PC-9 (cell line): ENCODE measurements around the gene ITPKA. TPM values are rescaled to one million over a fixed set of nuclear protein-coding genes. Genes with fewer than 3 reads are reported as not detected.
A peak's percentile ranks its signal among the peaks of the same experiment; 100 is the strongest.

ENCODE experiments used
- Bru-seq: library from RNA; stranded (reverse); fragments of 400-500 nt; gene quantifications from one replicate; lab custom pipeline; 2021; lab: Mats Ljungman, UMichigan
- BruChase-seq, 2 experiments: library from RNA; stranded (reverse); fragments of 400-500 nt; gene quantifications; one replicate each; lab custom pipeline; 2021; lab: Mats Ljungman, UMichigan
- BruUV-seq: library from RNA; stranded (reverse); fragments of 400-500 nt; replicated peaks from 2 replicates; lab custom pipeline; 2021; lab: Mats Ljungman, UMichigan
- CTCF ChIA-PET: fragments of 300-600 bp; sonication (Branson Sonifier 250); formaldehyde crosslinking; loops from one replicate; lab custom pipeline; 2022; ENCODE audit warnings: antibody characterized with exemption; lab: Charles Lee
- POLR2A ChIA-PET: fragments of 300-600 bp; sonication (Branson Sonifier 250); formaldehyde crosslinking; loops from one replicate; lab custom pipeline; 2022; ENCODE audit warnings: antibody characterized with exemption; ENCODE audit not compliant: unreplicated experiment; lab: Charles Lee
- DNase-seq, 2 experiments: peaks; one replicate each; pipeline versions ENCODE4 v3.0.0 to v3.0.0-alpha.2; 2015 to 2022; ENCODE audit warnings: mixed read lengths in 1 of 2
- H2AFZ ChIP-seq: fragments of 200-600 bp; sonication (generic); 2 replicates; pipeline ENCODE4 v1.8.1; 2017; ENCODE audit warnings: antibody characterized with exemption
- H3F3A ChIP-seq: fragments of 200-600 bp; sonication (generic); 2 replicates; pipeline ENCODE4 v1.8.1; 2017; ENCODE audit warnings: antibody characterized with exemption, mild to moderate bottlenecking, low read depth; ENCODE audit not compliant: insufficient read depth
- H3K27ac ChIP-seq: fragments of 200-600 bp; sonication (generic); 2 replicates; pipeline ENCODE4 v1.6.1; 2016; ENCODE audit warnings: mixed run types
- H3K27me3 ChIP-seq: fragments of 200-600 bp; sonication (generic); 2 replicates; pipeline ENCODE4 v1.6.1; 2016; ENCODE audit warnings: low read depth, mixed run types; ENCODE audit not compliant: insufficient read depth
- H3K36me3 ChIP-seq: fragments of 200-600 bp; sonication (generic); 2 replicates; pipeline ENCODE4 v1.6.1; 2016; ENCODE audit warnings: low read depth, mixed run types
- H3K4me1 ChIP-seq: fragments of 200-600 bp; sonication (generic); replicated peaks from 2 replicates; pipeline ENCODE4 v1.6.1; 2016; ENCODE audit warnings: mixed run types; ENCODE audit not compliant: insufficient read depth
- H3K4me2 ChIP-seq: fragments of 200-600 bp; sonication (generic); 2 replicates; pipeline ENCODE4 v1.6.1; 2017; ENCODE audit warnings: mixed run types
- H3K4me3 ChIP-seq: fragments of 200-600 bp; sonication (generic); 2 replicates; pipeline ENCODE4 v1.6.1; 2016; ENCODE audit warnings: mixed run types
- H3K79me2 ChIP-seq: fragments of 200-600 bp; sonication (generic); 2 replicates; pipeline ENCODE4 v1.6.1; 2017; ENCODE audit warnings: low read depth, mixed run types
- H3K9me2 ChIP-seq: fragments of 200-600 bp; sonication (generic); 2 replicates; pipeline ENCODE4 v1.8.1; 2017; ENCODE audit warnings: mild to moderate bottlenecking; ENCODE audit not compliant: insufficient read depth
- H3K9me3 ChIP-seq: fragments of 200-600 bp; sonication (generic); 2 replicates; pipeline ENCODE4 v1.8.1; 2016; ENCODE audit warnings: low read depth; ENCODE audit not compliant: insufficient read depth
- H4K20me1 ChIP-seq: fragments of 200-600 bp; sonication (generic); 2 replicates; pipeline ENCODE4 v1.8.1; 2017; ENCODE audit not compliant: insufficient read depth
- EZH2 ChIP-seq: fragments of 200-600 bp; sonication (generic); IDR thresholded peaks from 2 replicates; pipeline ENCODE4 v1.8.0; 2017; ENCODE audit warnings: antibody characterized with exemption, low read depth
- intact Hi-C: fragments of 100-400 bp; cut with micrococcal nuclease; formaldehyde crosslinking; loops from one replicate; pipeline ENCODE4 v1.10.0; 2022; ENCODE audit not compliant: unreplicated experiment
- long read RNA-seq: library from polyadenylated mRNA; stranded (forward); transcript quantifications from one replicate; pipeline ENCODE4 v2.0.0, GENCODE V29; 2022
- total RNA-seq: library from RNA; stranded (reverse); gene quantifications from 2 replicates; pipeline ENCODE4 v1.2.3, GENCODE V29; 2021
- TF ChIP-seq, protein P1 (sequence below): fragments of 200-600 bp; sonication (generic); conservative IDR thresholded peaks from 2 replicates; pipeline ENCODE4 v1.6.1; 2017; ENCODE audit warnings: mixed run types, antibody characterized with exemption, mild to moderate bottlenecking, moderate library complexity

Gene ITPKA
- total RNA-seq = 5.3 and 8.3 TPM in 2 replicates
- Bru-seq, nascent RNA = percentile 30 among the genes with signal in this experiment
- BruChase-seq, experiment 1, labeled RNA remaining after a 2-hour chase = percentile 40 among the genes with signal in this experiment
- percentile 48 among the genes with signal in this experiment for BruChase-seq, experiment 2, labeled RNA remaining after a 6-hour chase
- long read RNA-seq, transcript ITPKA-201 (7 exons, 1,824 nt) = major isoform, 7 of 11 reads
- long read RNA-seq, partial matches to known transcripts = 3 of 11 reads
- long read RNA-seq, other reads (novel, unspliced or antisense) = 1 of 11 reads

DNA sequence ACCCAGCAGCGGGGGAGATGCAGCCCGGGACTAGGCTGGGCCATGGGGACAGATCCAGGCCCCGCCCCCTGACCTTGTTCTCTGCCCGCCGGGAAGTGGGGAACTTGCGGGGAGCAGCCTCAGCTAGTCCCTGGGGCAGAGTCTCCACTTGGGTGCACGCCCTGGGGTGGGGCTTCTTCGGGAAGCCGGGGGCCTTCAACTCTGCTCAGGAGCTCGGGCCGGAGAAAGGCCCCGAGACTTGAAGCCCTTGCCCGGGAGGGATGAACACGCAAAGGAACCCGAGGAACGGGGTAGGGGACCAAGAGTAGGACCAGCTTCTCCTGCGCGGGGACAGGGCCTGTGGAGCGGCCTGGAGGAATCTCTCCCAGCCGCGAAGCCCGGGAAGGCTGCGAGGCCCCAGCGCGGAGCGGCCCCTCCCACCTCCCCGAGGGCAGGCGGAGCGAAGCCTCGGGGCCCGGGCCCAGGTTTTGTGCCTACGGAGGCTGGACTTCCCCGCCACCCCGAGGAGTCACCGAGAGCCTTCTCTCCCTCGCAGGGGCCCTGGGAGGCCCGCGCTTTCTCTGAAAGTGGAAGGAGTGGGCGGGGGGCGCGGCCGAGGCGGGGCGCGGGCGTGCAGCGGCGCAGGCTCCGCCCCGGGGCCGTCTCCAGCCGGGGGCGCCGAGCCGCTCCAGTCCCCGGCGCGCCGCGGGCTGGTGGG is at the start of gene ITPKA:
Gene ITPKA (plus strand): TSS at position 670 of the 697 bp plus-strand sequence. CDS start 54 bp downstream, outside the sequence.
- peak within 1 kb of the TSS; percentile 97 for H3K4me2 ChIP-seq
- H3K36me3 ChIP-seq = no peaks in the 10 kb centered on the region
- CTCF ChIA-PET = no interaction called here

GRCh38 chr15:41445399-41445798 is 48.3 kb upstream of the ITPKA start:
- H3K27me3 ChIP-seq = no peaks in the 10 kb centered on the region
- H3K4me2 ChIP-seq = no peak overlapping the region
- TF ChIP-seq EZH2 = no peak
- TF ChIP-seq, protein P1, sequence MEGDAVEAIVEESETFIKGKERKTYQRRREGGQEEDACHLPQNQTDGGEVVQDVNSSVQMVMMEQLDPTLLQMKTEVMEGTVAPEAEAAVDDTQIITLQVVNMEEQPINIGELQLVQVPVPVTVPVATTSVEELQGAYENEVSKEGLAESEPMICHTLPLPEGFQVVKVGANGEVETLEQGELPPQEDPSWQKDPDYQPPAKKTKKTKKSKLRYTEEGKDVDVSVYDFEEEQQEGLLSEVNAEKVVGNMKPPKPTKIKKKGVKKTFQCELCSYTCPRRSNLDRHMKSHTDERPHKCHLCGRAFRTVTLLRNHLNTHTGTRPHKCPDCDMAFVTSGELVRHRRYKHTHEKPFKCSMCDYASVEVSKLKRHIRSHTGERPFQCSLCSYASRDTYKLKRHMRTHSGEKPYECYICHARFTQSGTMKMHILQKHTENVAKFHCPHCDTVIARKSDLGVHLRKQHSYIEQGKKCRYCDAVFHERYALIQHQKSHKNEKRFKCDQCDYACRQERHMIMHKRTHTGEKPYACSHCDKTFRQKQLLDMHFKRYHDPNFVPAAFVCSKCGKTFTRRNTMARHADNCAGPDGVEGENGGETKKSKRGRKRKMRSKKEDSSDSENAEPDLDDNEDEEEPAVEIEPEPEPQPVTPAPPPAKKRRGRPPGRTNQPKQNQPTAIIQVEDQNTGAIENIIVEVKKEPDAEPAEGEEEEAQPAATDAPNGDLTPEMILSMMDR = no peak
- H3K9me3 ChIP-seq = no peaks in the 10 kb centered on the region
- no peaks in the 10 kb centered on the region for H3K36me3 ChIP-seq
- H3K79me2 ChIP-seq = no peaks in the 10 kb centered on the region
- DNase-seq = no peak
- POLR2A ChIA-PET = no interaction called here
- no peaks in the 10 kb centered on the region for H3K4me1 ChIP-seq
- no peaks in the 10 kb centered on the region; the same call in 1 of the 2 replicates for H3F3A ChIP-seq
- H2AFZ ChIP-seq = no peak overlapping the region
- H4K20me1 ChIP-seq = no peaks in the 10 kb centered on the region
- intact Hi-C loops = no loop called here
- no peaks in the 10 kb centered on the region for H3K9me2 ChIP-seq
- CTCF ChIA-PET = interaction anchor here (0.6 kb wide), 1 partner anchor 229 kb away, joined by 4 read pairs; no protein-coding TSS in a partner anchor
- BruUV-seq = no TSS peak
- H3K27ac ChIP-seq = no peak overlapping the region
- no peak overlapping the region for H3K4me3 ChIP-seq

More for the DNA sequence above, at the start of gene ITPKA:
- H3K79me2 ChIP-seq = no peaks in the 10 kb centered on the region
- H3K27ac ChIP-seq = no peak within 1 kb of the TSS
- intact Hi-C loops = loop anchor here (1.0 kb wide), 1 partner anchor 15 kb away; no protein-coding TSS in a partner anchor
- no peaks in the 10 kb centered on the region; the same call in 1 of the 2 replicates for H3F3A ChIP-seq
- no peaks in the 10 kb centered on the region for H3K9me2 ChIP-seq
- H2AFZ ChIP-seq = peak within 1 kb of the TSS; percentile 98
- H3K4me1 ChIP-seq = peaks cover 17% of the 10 kb centered on the region
- H4K20me1 ChIP-seq = no peaks in the 10 kb centered on the region
- no peaks in the 10 kb centered on the region for H3K27me3 ChIP-seq
- TSS peak; percentile 83 for BruUV-seq
- peak; percentile 63 to 86 for DNase-seq
- H3K9me3 ChIP-seq = no peaks in the 10 kb centered on the region
- POLR2A ChIA-PET = interaction anchor here (0.5 to 0.9 kb wide), 2 partner anchors 14 to 137 kb away, joined by 4 to 9 read pairs; no protein-coding TSS in a partner anchor
- TF ChIP-seq, protein P1 = no peak
- no peak for TF ChIP-seq EZH2
- H3K4me3 ChIP-seq = peak within 1 kb of the TSS; percentile 76

DNA sequence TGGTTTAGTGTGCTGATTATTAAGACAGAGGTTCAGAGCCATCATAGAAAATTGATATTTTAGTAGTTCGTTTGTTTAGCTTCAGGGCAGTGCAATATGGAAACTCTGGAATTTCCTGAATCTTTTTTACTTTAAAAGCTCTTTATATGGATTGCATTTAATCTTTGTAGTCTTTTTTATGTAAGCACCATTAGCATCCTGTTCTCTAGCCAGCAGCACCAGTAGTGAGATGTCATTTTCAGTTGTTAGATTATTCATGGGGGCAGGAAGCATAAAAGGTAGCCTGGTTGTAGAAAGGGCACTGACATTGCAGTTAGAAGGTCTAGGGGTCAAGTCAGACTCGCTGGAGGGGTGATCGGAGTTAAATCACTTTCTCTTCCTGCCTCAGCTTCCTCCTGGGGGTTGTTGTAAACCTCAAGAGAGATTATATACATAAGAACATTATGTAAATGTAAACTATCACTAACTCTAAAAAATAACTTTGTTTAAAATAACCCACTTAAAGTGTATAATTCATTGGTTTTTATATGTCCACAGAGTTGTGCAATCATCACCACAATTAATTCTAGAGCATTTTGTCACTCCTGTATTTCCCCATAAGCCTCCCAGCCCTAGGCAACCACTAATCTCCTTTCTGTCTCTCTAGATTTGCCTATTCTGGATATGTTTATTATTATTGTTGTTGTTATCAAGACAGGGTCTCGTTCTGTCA is 31.4 kb upstream of the ITPKA start:
- no peak for TF ChIP-seq EZH2
- TF ChIP-seq, protein P1 = no peak
- Histone ChIP-seq H2AFZ (no peak overlapping the region), H3K9me3 (no peaks in the 10 kb centered on the region), H3K36me3 (peaks cover 4% of the 10 kb centered on the region; the same call in 1 of the 2 replicates), H3K79me2 (no peaks in the 10 kb centered on the region), H3F3A (0 out of 2 replicates have a peak, but pooled peaks cover 4% of the 10 kb centered on the region), H3K4me1 (no peaks in the 10 kb centered on the region), H3K9me2 (no peaks in the 10 kb centered on the region), H3K27me3 (no peaks in the 10 kb centered on the region), H3K4me3 (no peak overlapping the region), H4K20me1 (no peaks in the 10 kb centered on the region), H3K4me2 (no peak overlapping the region), H3K27ac (no peak overlapping the region)
- intact Hi-C loops = no loop called here
- BruUV-seq = no TSS peak
- DNase-seq = no peak
- CTCF ChIA-PET = no interaction called here
- POLR2A ChIA-PET = no interaction called here
